K562 (cell line): ENCODE data around the gene NPFFR1. TPM values are rescaled to one million over a fixed set of nuclear protein-coding genes. Genes with fewer than 3 reads are reported as not detected.

ENCODE experiments used
- MGA ChIP-seq: fragments of 450-650 bp; IDR thresholded peaks from 2 replicates; pipeline ENCODE4 v1.6.1; 2016; ENCODE audit warnings: mild to moderate bottlenecking, moderate library complexity
- NFATC3 ChIP-seq: fragments of 450-650 bp; IDR thresholded peaks from 2 replicates; pipeline ENCODE4 v1.6.1; 2017; ENCODE audit warnings: mild to moderate bottlenecking
- SUPT5H ChIP-seq: fragments of 450-650 bp; IDR thresholded peaks from 2 replicates; pipeline ENCODE4 v1.6.1; 2016
- polyA plus RNA-seq, 8 experiments: library from polyadenylated mRNA; depleted of rRNA in 4 of 8; stranded (reverse) in 5 of 8; unstranded in 3 of 8; fragments of >200 nt; fragmentation: Nextera tagmentation in 2 of 8; fragmentation: Illumina TruSeq in 1 of 8; extraction: Ambion mirVana in 2 of 8; extraction: Trizol in 1 of 8; gene quantifications; 2 replicates each; pipeline versions ENCODE4 v1.2.1 to v1.2.3, GENCODE V29; 2011 to 2014; ENCODE audit warnings: inconsistent platforms in 1 of 8, missing spikeins in 1 of 8
- total RNA-seq, 7 experiments: library from RNA; depleted of rRNA in 6 of 7; stranded (reverse); fragments of >200 nt in 6 of 7; fragmentation: Illumina TruSeq in 2 of 7; extraction: Trizol in 2 of 7; gene quantifications; 2 replicates each; pipeline versions ENCODE4 v1.2.1 to v1.2.3, GENCODE V29; 2011 to 2021; ENCODE audit warnings: low replicate concordance in 1 of 7

The NPFFR1 gene
- total and polyA plus RNA-seq, 9 of the 15 experiments (the other 6 are each of a cell fraction or from before 2014, with no cell fraction given) = under 0.01 TPM; not detected in 8

GRCh38 chr10:70330671-70331070 lies 46.9 kb upstream of the NPFFR1 start (continued):
- no peak for TF ChIP-seq MGA
- TF ChIP-seq NFATC3 = no peak
- no peak for TF ChIP-seq SUPT5H
- TF ChIP-seq, all 486 proteins: peak for 0
